ENCODE results near the gene LIMS1.
"Not testable (repeated sequence)": the region's sequence is repeated elsewhere in the genome, so short reads cannot be mapped to it uniquely, and the experiment has no call there.

- TF ChIP-seq CTCF, POLR2A (IDR thresholded peaks at IDR 0.05): not testable (repeated sequence)
Measured at GRCh38 chr2:108650465-108650864, 116.2 kb downstream of the LIMS1 start.

All from lower leg skin (tissue), 3 donors.